Measurements from ENCODE around the gene CCDC93. TPM values are rescaled to one million over a fixed set of nuclear protein-coding genes. Genes with fewer than 3 reads are reported as not detected.
A peak's percentile ranks its signal among the peaks of the same experiment; 100 is the strongest.

The CCDC93 gene
- total and polyA plus RNA-seq, 2 experiments from 2014 or later, result 12.8 to 15.9 TPM

DNA sequence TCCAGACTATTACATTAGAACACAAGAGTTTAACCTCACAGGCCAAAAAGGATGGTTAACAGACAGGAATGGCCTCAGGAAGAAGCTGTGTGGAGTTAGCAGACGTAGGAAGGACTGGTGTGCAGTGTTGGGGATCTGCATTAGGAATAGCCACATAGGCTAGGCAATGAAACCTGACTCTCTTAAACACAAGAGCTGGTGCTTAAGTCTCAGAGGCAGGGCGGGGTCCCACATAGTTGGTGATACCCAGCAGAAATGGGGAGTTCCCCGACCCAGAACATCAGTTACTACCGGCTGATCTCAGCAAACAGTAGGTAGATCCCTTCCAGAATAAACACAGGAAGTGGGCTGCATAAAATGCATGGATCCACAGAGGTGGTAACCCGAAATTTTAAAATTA lies 64.1 kb downstream of the CCDC93 start:
- no peaks in the 10 kb centered on the region for H3K79me2 ChIP-seq (ENCODE audit: insufficient read depth)
- H3K4me3 ChIP-seq, result no peak overlapping the region
- H3K4me1 ChIP-seq (ENCODE audit: insufficient read depth), result peaks cover 22% of the 10 kb centered on the region
- H4K20me1 ChIP-seq (ENCODE audit: insufficient read depth), result no peaks in the 10 kb centered on the region
- in situ Hi-C loops (cut with MboI), result no loop called here
- no peak overlapping the region for H3K4me2 ChIP-seq (ENCODE audit: unreplicated experiment)
- no peak overlapping the region for H2AFZ ChIP-seq
- peaks cover 27% of the 10 kb centered on the region for H3F3A ChIP-seq (ENCODE audit: insufficient read depth)
- peaks cover 58% of the 10 kb centered on the region for H3K36me3 ChIP-seq (ENCODE audit: low read depth)
- no peak for DNase-seq
- TF ChIP-seq EZH2phosphoT487 (IDR thresholded peaks at IDR 0.05; ENCODE audit: insufficient read depth, low read depth) (no peak), EZH2 (IDR thresholded peaks at IDR 0.05; ENCODE audit: insufficient read depth, poor library complexity, severe bottlenecking) (no peak)
- no peaks in the 10 kb centered on the region for H3K9me2 ChIP-seq (ENCODE audit: insufficient read depth)
- WGBS, 2 experiments (ENCODE audit: low coverage in 1 of 2, low lambda C conversion rate in 2 of 2, missing lambda C conversion rate in 2 of 2), result 93 to 94% methylated on average over 5 of the region's 5 CpGs
- no peak overlapping the region for H3K27ac ChIP-seq
- H3K9me3 ChIP-seq (ENCODE audit: low read depth), result no peaks in the 10 kb centered on the region
- no peaks in the 10 kb centered on the region for H3K27me3 ChIP-seq (replicated peaks; ENCODE audit: insufficient read depth)
- no peak overlapping the region for H3K9ac ChIP-seq

- Histone ChIP-seq H3K36me3 (ENCODE audit: low read depth) (peaks cover 56% of the 10 kb centered on the region), H4K20me1 (ENCODE audit: insufficient read depth) (no peaks in the 10 kb centered on the region)
Observed at GRCh38 chr2:117948615-117949014, 65.3 kb downstream of the CCDC93 start.

DNA sequence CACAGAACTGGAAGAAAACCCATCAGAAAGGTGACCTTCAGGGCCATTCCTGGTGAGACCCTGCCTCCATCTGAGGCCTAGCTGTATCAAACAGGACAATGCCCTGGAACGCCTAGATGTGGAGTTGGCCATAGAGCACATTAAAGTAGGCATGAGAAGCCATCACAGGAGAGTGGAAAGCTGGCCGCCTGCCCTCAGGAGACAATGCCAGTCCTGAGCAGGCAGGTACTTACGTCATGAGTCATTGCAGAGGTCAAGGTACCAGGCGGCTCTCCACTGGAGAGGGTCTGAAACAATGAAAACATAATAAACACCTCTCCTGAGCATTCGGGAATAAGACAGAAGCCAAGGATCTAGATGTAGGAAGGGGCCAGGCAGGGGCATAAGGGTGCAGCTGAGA lies 68.6 kb downstream of the CCDC93 start:
- H2AFZ ChIP-seq, result no peak overlapping the region
- H3K27me3 ChIP-seq (replicated peaks; ENCODE audit: insufficient read depth), result no peaks in the 10 kb centered on the region
- DNase-seq, result no peak
- H3K9me3 ChIP-seq (ENCODE audit: low read depth), result no peaks in the 10 kb centered on the region
- no peak overlapping the region for H3K4me3 ChIP-seq
- H3F3A ChIP-seq (ENCODE audit: insufficient read depth), result peaks cover 57% of the 10 kb centered on the region
- no peak overlapping the region for H3K9ac ChIP-seq
- H3K9me2 ChIP-seq (ENCODE audit: insufficient read depth), result no peaks in the 10 kb centered on the region
- no peaks in the 10 kb centered on the region for H4K20me1 ChIP-seq (ENCODE audit: insufficient read depth)
- no peaks in the 10 kb centered on the region for H3K79me2 ChIP-seq (ENCODE audit: insufficient read depth)
- 94 to 95% methylated on average over 5 of the region's 5 CpGs for WGBS, 2 experiments (ENCODE audit: low coverage in 1 of 2, low lambda C conversion rate in 2 of 2, missing lambda C conversion rate in 2 of 2)
- no peak overlapping the region for H3K4me2 ChIP-seq (ENCODE audit: unreplicated experiment)
- peaks cover 49% of the 10 kb centered on the region for H3K4me1 ChIP-seq (ENCODE audit: insufficient read depth)
- in situ Hi-C loops (cut with MboI), result no loop called here
- no peak for TF ChIP-seq EZH2phosphoT487 (IDR thresholded peaks at IDR 0.05; ENCODE audit: insufficient read depth, low read depth)
- TF ChIP-seq EZH2 (IDR thresholded peaks at IDR 0.05; ENCODE audit: insufficient read depth, poor library complexity, severe bottlenecking), result no peak
- no peak overlapping the region for H3K27ac ChIP-seq
- peaks cover 44% of the 10 kb centered on the region for H3K36me3 ChIP-seq (ENCODE audit: low read depth)

More at GRCh38 chr2:117948615-117949014, 65.3 kb downstream of the CCDC93 start:
- no peak for DNase-seq
- Histone ChIP-seq H3K27ac (no peak overlapping the region), H3F3A (ENCODE audit: insufficient read depth) (peaks cover 39% of the 10 kb centered on the region), H3K4me2 (ENCODE audit: unreplicated experiment) (no peak overlapping the region), H3K4me1 (ENCODE audit: insufficient read depth) (peaks cover 33% of the 10 kb centered on the region), H3K4me3 (no peak overlapping the region), H3K79me2 (ENCODE audit: insufficient read depth) (no peaks in the 10 kb centered on the region), H2AFZ (no peak overlapping the region), H3K9me3 (ENCODE audit: low read depth) (no peaks in the 10 kb centered on the region), H3K9me2 (ENCODE audit: insufficient read depth) (no peaks in the 10 kb centered on the region), H3K9ac (no peak overlapping the region), H3K27me3 (replicated peaks; ENCODE audit: insufficient read depth) (no peaks in the 10 kb centered on the region)
- TF ChIP-seq EZH2 (IDR thresholded peaks at IDR 0.05; ENCODE audit: insufficient read depth, poor library complexity, severe bottlenecking), result no peak
- no peak for TF ChIP-seq EZH2phosphoT487 (IDR thresholded peaks at IDR 0.05; ENCODE audit: insufficient read depth, low read depth)
- in situ Hi-C loops (cut with MboI), result no loop called here
- 96 to 100% methylated on average over 1 of the region's 1 CpG for WGBS, 2 experiments (ENCODE audit: low coverage in 1 of 2, low lambda C conversion rate in 2 of 2, missing lambda C conversion rate in 2 of 2)

DNA sequence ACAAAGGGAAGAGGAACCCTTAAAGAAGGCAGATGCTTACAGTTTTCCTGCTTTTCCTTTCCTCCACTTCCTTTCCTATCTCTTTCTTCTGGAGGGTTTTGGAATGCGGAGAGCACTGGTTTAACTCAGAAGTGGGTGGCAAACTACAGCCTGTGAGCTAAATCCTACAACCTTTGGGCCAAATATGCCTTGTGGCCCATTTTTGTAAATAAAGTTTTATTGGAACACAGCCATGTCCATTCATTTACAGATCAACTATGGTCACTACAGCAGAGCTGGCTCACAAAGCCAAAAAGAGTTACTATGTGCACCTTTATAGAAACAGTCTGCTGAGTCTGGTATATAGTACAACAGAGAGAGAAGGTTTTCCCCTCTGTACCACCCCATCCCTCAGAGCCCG lies 69.1 kb downstream of the CCDC93 start:
- peaks cover 44% of the 10 kb centered on the region for H3K36me3 ChIP-seq (ENCODE audit: low read depth)
- H3K4me1 ChIP-seq (ENCODE audit: insufficient read depth), result peaks cover 49% of the 10 kb centered on the region
- no peak overlapping the region for H2AFZ ChIP-seq
- H3F3A ChIP-seq (ENCODE audit: insufficient read depth), result peaks cover 57% of the 10 kb centered on the region
- no peaks in the 10 kb centered on the region for H3K9me2 ChIP-seq (ENCODE audit: insufficient read depth)
- H3K9me3 ChIP-seq (ENCODE audit: low read depth), result no peaks in the 10 kb centered on the region
- TF ChIP-seq EZH2phosphoT487 (IDR thresholded peaks at IDR 0.05; ENCODE audit: insufficient read depth, low read depth) (no peak), EZH2 (IDR thresholded peaks at IDR 0.05; ENCODE audit: insufficient read depth, poor library complexity, severe bottlenecking) (no peak)
- no peak overlapping the region for H3K4me3 ChIP-seq
- in situ Hi-C loops (cut with MboI), result no loop called here
- no peaks in the 10 kb centered on the region for H3K79me2 ChIP-seq (ENCODE audit: insufficient read depth)
- H4K20me1 ChIP-seq (ENCODE audit: insufficient read depth), result no peaks in the 10 kb centered on the region
- no peak overlapping the region for H3K9ac ChIP-seq
- WGBS, 2 experiments (ENCODE audit: low coverage in 1 of 2, low lambda C conversion rate in 2 of 2, missing lambda C conversion rate in 2 of 2), result 92 to 100% methylated on average over 2 of the region's 2 CpGs
- no peaks in the 10 kb centered on the region for H3K27me3 ChIP-seq (replicated peaks; ENCODE audit: insufficient read depth)
- H3K4me2 ChIP-seq (ENCODE audit: unreplicated experiment), result no peak overlapping the region
- peak overlapping the region; percentile 73; the same call in 1 of the 2 replicates for H3K27ac ChIP-seq
- no peak for DNase-seq
